Measurements from ENCODE around the gene FHOD1.
A peak's percentile ranks its signal among the peaks of the same experiment; 100 is the strongest.

The FHOD1 gene

GRCh38 chr16:67229906-67230808 lies 17.1 kb downstream of the FHOD1 start:
- Histone ChIP-seq H3K36me3 (ENCODE audit: insufficient read depth, low read length) (peaks cover 19% of the 10 kb centered on the region; the same call in 1 of the 2 replicates), H3K79me2 (ENCODE audit: control insufficient read depth, insufficient read depth, low read length, unreplicated experiment) (peaks cover 28% of the 10 kb centered on the region), H3K27me3 (ENCODE audit: insufficient read depth, low read length) (no peaks in the 10 kb centered on the region), H3K4me3 (ENCODE audit: low read depth, low read length) (no peak overlapping the region), H3K27ac (ENCODE audit: low read depth, low read length) (no peak overlapping the region), H3K4me1 (ENCODE audit: control insufficient read depth, insufficient read depth, low read length, unreplicated experiment) (peaks cover 20% of the 10 kb centered on the region), H2AFZ (ENCODE audit: low read length, unreplicated experiment) (no peak overlapping the region)

GRCh38 chr16:67228905-67229304 lies 18.4 kb downstream of the FHOD1 start:
- H3K4me3 ChIP-seq (ENCODE audit: low read depth, low read length), result no peak overlapping the region; the same call in 1 of the 2 replicates
- H2AFZ ChIP-seq (ENCODE audit: low read length, unreplicated experiment), result no peak overlapping the region
- peaks cover 30% of the 10 kb centered on the region for H3K79me2 ChIP-seq (ENCODE audit: control insufficient read depth, insufficient read depth, low read length, unreplicated experiment)
- peaks cover 11% of the 10 kb centered on the region; the same call in 1 of the 2 replicates for H3K36me3 ChIP-seq (ENCODE audit: insufficient read depth, low read length)
- peaks cover 22% of the 10 kb centered on the region for H3K4me1 ChIP-seq (ENCODE audit: control insufficient read depth, insufficient read depth, low read length, unreplicated experiment)
- no peak overlapping the region for H3K27ac ChIP-seq (ENCODE audit: low read depth, low read length)
- no peaks in the 10 kb centered on the region for H3K27me3 ChIP-seq (ENCODE audit: insufficient read depth, low read length)

- Histone ChIP-seq H2AFZ (ENCODE audit: low read length, unreplicated experiment) (no peak overlapping the region), H3K4me3 (ENCODE audit: low read depth, low read length) (peak overlapping the region; percentile 96), H3K27ac (ENCODE audit: low read depth, low read length) (peak overlapping the region; percentile 72; the same call in 1 of the 2 replicates), H3K79me2 (ENCODE audit: control insufficient read depth, insufficient read depth, low read length, unreplicated experiment) (peaks cover 30% of the 10 kb centered on the region), H3K27me3 (ENCODE audit: insufficient read depth, low read length) (no peaks in the 10 kb centered on the region), H3K36me3 (ENCODE audit: insufficient read depth, low read length) (peaks cover 11% of the 10 kb centered on the region; the same call in 1 of the 2 replicates), H3K4me1 (ENCODE audit: control insufficient read depth, insufficient read depth, low read length, unreplicated experiment) (peaks cover 22% of the 10 kb centered on the region)
These were observed 19.1 kb downstream of the FHOD1 start for GRCh38 chr16:67228034-67228785.

- H3K79me2 ChIP-seq (ENCODE audit: control insufficient read depth, insufficient read depth, low read length, unreplicated experiment), result peaks cover 30% of the 10 kb centered on the region
- no peak overlapping the region for H2AFZ ChIP-seq (ENCODE audit: low read length, unreplicated experiment)
- peaks cover 11% of the 10 kb centered on the region; the same call in 1 of the 2 replicates for H3K36me3 ChIP-seq (ENCODE audit: insufficient read depth, low read length)
- H3K27ac ChIP-seq (ENCODE audit: low read depth, low read length), result peak overlapping the region; percentile 72
- H3K27me3 ChIP-seq (ENCODE audit: insufficient read depth, low read length), result no peaks in the 10 kb centered on the region
- peak overlapping the region; percentile 96 for H3K4me3 ChIP-seq (ENCODE audit: low read depth, low read length)
- peaks cover 22% of the 10 kb centered on the region for H3K4me1 ChIP-seq (ENCODE audit: control insufficient read depth, insufficient read depth, low read length, unreplicated experiment)
These were observed 19.7 kb downstream of the FHOD1 start for GRCh38 chr16:67227567-67227921.

GRCh38 chr16:67226804-67227566 lies 20.3 kb downstream of the FHOD1 start, which contains the start of gene TMEM208:
Gene TMEM208, plus strand, starts transcription at chr16:67227130. Its CDS starts 89 bp downstream, at chr16:67227219.
- Histone ChIP-seq H3K4me3 (ENCODE audit: low read depth, low read length) (peak within 1 kb of the TSS; percentile 96), H3K4me1 (ENCODE audit: control insufficient read depth, insufficient read depth, low read length, unreplicated experiment) (peaks cover 22% of the 10 kb centered on the region), H3K79me2 (ENCODE audit: control insufficient read depth, insufficient read depth, low read length, unreplicated experiment) (peaks cover 30% of the 10 kb centered on the region), H3K27me3 (ENCODE audit: insufficient read depth, low read length) (no peaks in the 10 kb centered on the region), H2AFZ (ENCODE audit: low read length, unreplicated experiment) (peak within 1 kb of the TSS; percentile 83), H3K36me3 (ENCODE audit: insufficient read depth, low read length) (peaks cover 11% of the 10 kb centered on the region; the same call in 1 of the 2 replicates), H3K27ac (ENCODE audit: low read depth, low read length) (peak within 1 kb of the TSS; percentile 72)

- peak overlapping the region; percentile 2; the same call in 1 of the 2 replicates for H3K27ac ChIP-seq (ENCODE audit: low read depth, low read length)
- no peaks in the 10 kb centered on the region for H3K27me3 ChIP-seq (ENCODE audit: insufficient read depth, low read length)
- peak overlapping the region; percentile 83 for H2AFZ ChIP-seq (ENCODE audit: low read length, unreplicated experiment)
- 0 out of 2 replicates have a peak, but pooled peaks cover 6% of the 10 kb centered on the region for H3K36me3 ChIP-seq (ENCODE audit: insufficient read depth, low read length)
- H3K79me2 ChIP-seq (ENCODE audit: control insufficient read depth, insufficient read depth, low read length, unreplicated experiment), result peaks cover 27% of the 10 kb centered on the region
- peak overlapping the region; percentile 96 for H3K4me3 ChIP-seq (ENCODE audit: low read depth, low read length)
- peaks cover 22% of the 10 kb centered on the region for H3K4me1 ChIP-seq (ENCODE audit: control insufficient read depth, insufficient read depth, low read length, unreplicated experiment)
These were observed 20.9 kb downstream of the FHOD1 start for GRCh38 chr16:67226295-67226803.

- no peak overlapping the region for H3K27ac ChIP-seq (ENCODE audit: low read depth, low read length)
- no peaks in the 10 kb centered on the region for H3K27me3 ChIP-seq (ENCODE audit: insufficient read depth, low read length)
- H3K79me2 ChIP-seq (ENCODE audit: control insufficient read depth, insufficient read depth, low read length, unreplicated experiment), result peaks cover 27% of the 10 kb centered on the region
- no peak overlapping the region for H2AFZ ChIP-seq (ENCODE audit: low read length, unreplicated experiment)
- H3K36me3 ChIP-seq (ENCODE audit: insufficient read depth, low read length), result no peaks in the 10 kb centered on the region
- no peak overlapping the region for H3K4me3 ChIP-seq (ENCODE audit: low read depth, low read length)
- H3K4me1 ChIP-seq (ENCODE audit: control insufficient read depth, insufficient read depth, low read length, unreplicated experiment), result peaks cover 22% of the 10 kb centered on the region
These were observed 23.3 kb downstream of the FHOD1 start for GRCh38 chr16:67223992-67224391.

- no peaks in the 10 kb centered on the region for H3K27me3 ChIP-seq (ENCODE audit: insufficient read depth, low read length)
- no peak overlapping the region for H2AFZ ChIP-seq (ENCODE audit: low read length, unreplicated experiment)
- H3K27ac ChIP-seq (ENCODE audit: low read depth, low read length), result no peak overlapping the region
- H3K79me2 ChIP-seq (ENCODE audit: control insufficient read depth, insufficient read depth, low read length, unreplicated experiment), result no peaks in the 10 kb centered on the region
- no peaks in the 10 kb centered on the region for H3K36me3 ChIP-seq (ENCODE audit: insufficient read depth, low read length)
- no peak overlapping the region for H3K4me3 ChIP-seq (ENCODE audit: low read depth, low read length)
- peaks cover 7% of the 10 kb centered on the region for H3K4me1 ChIP-seq (ENCODE audit: control insufficient read depth, insufficient read depth, low read length, unreplicated experiment)
These were observed 30.4 kb downstream of the FHOD1 start for GRCh38 chr16:67216612-67217490.

GRCh38 chr16:67215706-67216105 lies 31.6 kb downstream of the FHOD1 start:
- no peak overlapping the region for H2AFZ ChIP-seq (ENCODE audit: low read length, unreplicated experiment)
- H3K27me3 ChIP-seq (ENCODE audit: insufficient read depth, low read length), result no peaks in the 10 kb centered on the region
- H3K36me3 ChIP-seq (ENCODE audit: insufficient read depth, low read length), result no peaks in the 10 kb centered on the region
- H3K27ac ChIP-seq (ENCODE audit: low read depth, low read length), result no peak overlapping the region
- H3K79me2 ChIP-seq (ENCODE audit: control insufficient read depth, insufficient read depth, low read length, unreplicated experiment), result no peaks in the 10 kb centered on the region
- H3K4me3 ChIP-seq (ENCODE audit: low read depth, low read length), result no peak overlapping the region
- peaks cover 7% of the 10 kb centered on the region for H3K4me1 ChIP-seq (ENCODE audit: control insufficient read depth, insufficient read depth, low read length, unreplicated experiment)

All from ACC112 (cell line).